HG02610 (cell line): Measurements from ENCODE around the gene EGFL8.
"Not testable (repeated sequence)": the region's sequence is repeated elsewhere in the genome, so short reads cannot be mapped to it uniquely, and the experiment has no call there.

Experiments
- ATAC-seq: cut with Tn5 transposase; IDR thresholded peaks from one replicate; pipeline ENCODE4 v1.9.1; 2021; ENCODE audit warnings: mild to moderate bottlenecking, moderate library complexity; ENCODE audit not compliant: unreplicated experiment

The EGFL8 gene

DNA sequence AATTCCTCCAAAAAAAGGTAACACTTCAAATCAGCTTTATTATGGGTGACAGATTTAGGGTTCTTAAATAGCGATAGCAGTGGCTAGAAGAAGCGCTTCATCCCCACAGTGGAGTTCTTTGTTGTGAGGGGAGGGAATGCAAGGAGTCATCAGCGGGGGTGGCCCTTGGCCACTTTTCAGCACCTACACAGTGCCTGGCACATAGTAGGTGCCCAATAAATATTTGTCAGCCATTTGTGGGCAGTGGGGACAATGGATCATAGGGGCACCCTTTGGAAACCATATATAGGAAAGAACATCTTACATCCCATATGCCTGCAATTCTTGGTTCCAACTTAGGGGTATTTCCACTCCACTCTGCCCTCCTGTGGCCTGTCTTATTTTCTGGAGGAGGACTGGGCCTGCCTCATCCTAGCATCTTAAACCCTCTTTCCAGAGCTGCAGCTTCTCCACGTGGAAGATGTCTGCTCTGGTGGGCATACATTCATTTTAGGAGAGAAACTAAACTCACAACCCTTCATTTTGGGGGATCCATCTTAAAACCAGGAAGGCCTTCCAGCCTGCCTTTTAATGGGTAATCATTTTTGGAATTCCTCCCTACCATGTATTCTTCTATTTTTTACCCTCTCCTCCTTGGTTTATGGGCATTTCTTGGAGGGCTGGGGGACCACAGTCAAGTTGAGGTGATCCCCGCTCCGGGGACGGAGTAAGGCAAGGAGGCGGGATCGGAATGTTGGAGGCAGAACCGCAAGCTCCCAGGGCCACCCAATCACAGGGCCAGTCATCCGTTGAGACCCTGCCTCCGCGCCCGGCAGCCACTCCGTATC, 30.6 kb downstream of the EGFL8 start:
- no peak for ATAC-seq

DNA sequence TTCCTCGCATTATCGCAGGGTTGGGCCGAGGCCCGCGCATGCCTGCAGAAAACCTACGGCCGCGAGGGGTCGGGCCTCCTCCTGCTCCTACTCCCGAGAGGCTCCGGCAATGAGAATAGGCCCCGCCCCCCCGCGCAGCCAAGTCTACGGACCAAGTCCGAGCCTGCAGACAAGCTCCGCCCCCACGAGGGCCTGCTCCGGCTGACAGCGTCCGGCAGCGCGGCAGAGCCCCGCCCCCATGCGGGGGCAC, 31.2 kb downstream of the EGFL8 start:
- ATAC-seq, result peak; percentile 74

DNA sequence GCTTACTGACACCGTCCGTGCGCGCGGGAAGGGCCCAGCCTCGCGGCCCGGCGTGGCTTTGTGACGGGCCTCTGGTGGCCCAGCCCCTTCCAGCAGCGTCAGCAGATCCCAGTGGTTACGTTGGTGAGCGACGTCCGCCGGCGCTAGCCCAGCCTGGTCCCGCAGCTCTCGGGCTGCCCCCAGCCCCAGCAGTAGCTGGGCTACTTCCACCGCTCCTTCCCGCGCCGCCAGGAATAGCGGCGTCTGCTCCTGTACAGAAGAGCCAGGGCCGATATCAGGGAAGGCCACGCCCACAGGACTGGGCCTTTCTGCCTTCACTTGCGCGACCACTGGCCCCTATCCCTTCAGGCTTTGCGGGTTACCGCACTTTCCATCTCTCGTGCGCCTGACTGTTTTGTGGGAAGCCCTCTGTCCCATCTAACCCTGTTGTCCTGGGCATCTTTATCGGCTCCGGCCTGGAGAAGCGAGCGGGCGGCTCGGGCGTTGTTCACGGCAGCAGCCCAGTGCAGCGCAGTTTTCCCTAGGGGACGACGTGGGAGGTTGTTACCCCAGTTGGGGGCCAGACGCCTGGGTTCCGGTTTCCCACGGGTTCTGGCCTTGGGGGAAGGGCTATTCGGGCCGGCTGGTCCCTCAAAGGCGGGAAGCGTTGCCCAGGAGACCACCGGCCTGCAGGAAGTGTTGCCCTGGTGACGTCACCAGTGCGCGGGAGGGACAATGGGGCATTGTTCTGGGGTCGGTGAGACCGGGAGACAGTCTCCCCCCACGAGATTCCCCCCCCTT, 31.7 kb downstream of the EGFL8 start:
- ATAC-seq, result peak; percentile 76

DNA sequence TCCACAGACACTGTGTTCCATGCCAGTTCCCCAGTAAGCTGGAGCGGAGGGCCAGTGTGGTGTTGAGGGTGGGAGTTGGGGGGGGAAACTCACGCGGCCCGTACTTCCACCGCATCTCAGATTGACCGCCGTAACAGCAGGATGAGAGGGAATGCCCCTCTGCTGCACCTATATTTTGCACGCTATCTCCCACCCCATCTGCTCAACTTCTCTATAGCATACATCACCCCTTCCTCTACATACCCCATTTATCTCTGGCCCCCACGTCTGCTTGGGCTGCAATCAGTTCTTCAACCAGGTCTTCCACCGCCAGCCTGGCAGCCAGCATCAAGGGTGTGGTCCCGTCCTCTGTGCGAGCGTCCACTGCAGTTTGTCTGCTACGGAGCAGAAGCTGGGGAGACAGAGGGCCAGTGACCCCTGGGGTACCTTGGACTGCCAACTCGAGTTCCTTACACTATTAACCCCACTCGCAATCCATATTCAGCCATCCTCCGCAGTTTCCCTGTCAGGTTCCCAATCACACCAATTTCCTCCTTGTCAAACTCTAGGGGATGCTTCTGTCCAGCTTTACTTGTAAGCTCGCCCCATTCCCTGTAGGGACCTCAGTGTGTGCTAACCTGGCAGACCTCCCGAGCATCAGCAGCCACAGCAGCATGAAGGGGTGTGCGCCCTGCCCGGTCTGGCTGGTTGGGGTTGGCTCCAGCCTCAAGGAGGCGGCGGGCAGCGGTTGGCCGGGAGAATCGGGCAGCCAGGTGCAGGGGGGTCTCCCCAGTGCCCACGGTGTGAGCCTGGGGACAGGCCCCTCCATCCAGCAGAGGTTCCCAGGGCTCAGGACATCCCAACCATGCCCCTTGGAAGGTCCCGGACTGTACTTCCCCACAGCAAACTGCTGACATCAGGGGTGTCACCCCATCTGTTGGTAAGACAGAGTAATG, 32.6 kb downstream of the EGFL8 start:
- ATAC-seq, result no peak

- ATAC-seq, result no peak
Measured at GRCh38 chr6:32198345-32198696, 33.9 kb downstream of the EGFL8 start.

- no peak for ATAC-seq
Measured at GRCh38 chr6:32198866-32199265, 34.5 kb downstream of the EGFL8 start.

DNA sequence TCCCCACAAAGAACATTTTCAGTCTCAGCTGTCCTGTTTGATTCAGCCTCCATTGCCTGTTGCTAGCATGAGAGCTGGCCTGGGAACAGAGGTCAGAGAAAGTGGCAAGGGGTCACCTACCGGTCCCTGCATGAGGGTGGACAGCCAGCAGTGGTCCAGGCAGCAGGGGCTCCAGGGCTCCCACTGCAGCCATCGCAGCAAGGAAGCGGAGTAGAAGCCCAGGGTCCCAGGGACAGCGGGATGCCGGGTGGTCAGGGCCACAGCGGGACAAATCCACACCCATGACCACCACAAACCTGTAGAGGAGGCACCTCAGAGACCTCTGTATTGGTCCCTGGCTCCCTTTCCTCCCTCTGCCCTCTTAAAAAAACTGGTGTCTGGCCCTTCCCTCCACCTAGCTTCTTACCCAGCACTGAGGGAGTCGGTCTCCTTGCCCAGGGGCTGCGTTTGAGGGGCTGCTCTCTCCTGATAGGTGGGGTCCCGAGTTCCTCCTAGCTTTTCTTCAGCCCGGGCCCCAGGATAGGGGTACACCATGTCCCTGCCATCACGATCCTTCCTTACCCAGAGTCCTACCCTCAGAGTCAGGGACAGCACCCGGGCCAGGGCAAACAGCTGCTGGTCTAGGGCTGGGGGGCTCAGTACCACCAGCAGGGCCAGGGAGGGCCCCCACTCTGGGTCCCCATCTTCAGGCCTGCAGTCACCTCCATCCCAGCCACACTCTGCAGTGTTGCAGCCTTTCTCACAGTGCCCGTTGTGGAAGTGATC, 36.5 kb downstream of the EGFL8 start:
- ATAC-seq, result no peak

DNA sequence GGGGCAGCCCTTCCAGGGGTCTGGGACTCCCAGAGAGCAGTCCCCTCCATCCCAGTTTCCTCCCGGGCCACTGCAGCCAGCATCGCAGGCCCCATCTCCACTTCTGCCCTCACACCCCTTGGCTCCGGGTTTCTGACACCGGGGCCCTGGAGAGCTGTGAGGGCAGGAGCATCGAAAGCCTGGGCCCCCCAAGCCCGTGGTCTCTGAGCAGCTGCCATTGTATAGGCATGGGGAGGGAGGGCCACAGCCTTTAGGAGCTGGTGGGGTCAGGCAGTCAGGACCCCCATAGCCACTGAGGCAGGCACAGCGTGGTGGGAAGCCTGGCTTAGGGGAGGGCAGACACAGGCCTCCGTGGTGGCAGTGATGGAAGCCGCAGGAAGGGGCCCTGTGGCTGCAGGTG, 37.8 kb downstream of the EGFL8 start:
- ATAC-seq, result no peak

- ATAC-seq, result no peak
Measured at GRCh38 chr6:32203426-32204267, 39.3 kb downstream of the EGFL8 start.

DNA sequence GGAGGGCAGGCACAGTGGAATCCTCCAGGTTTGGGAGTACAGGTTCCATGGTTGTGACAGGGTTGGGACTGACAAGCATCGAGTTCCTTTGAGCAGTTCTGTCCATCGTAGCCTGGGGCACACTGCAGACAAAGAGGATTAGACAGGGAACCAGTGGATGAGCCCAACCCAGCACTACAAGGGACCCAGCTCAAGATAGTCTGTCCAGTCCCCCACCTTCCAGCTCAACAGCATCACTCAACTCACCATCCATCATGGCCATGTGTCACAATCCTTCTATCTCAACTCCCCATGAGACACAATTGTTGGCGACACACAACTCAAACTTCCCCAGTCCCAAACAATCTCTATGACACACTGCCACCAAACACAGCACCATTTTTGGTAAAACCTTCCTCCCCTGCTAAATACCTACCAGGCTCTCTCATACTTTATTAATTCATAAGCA, 39.9 kb downstream of the EGFL8 start:
- ATAC-seq, result no peak

DNA sequence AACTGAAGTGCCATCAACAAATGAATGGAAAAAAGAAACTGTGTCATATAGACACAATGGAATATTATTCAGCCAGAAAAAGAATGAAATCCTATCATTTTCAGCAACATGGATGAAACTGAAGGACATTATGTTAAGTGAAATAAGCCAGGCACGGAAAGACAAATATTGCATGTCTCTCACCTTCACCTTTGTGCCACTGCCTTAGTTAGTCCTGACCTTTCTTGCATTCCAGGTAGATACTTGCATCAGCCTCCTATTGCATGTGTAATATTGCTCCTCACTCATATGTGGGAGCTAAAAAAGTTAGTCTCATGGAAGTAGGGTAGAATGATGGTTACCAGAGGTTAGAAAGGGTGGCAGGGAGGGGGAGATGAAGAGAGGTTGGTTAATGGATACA, 44.6 kb downstream of the EGFL8 start:
- ATAC-seq, result no peak

DNA sequence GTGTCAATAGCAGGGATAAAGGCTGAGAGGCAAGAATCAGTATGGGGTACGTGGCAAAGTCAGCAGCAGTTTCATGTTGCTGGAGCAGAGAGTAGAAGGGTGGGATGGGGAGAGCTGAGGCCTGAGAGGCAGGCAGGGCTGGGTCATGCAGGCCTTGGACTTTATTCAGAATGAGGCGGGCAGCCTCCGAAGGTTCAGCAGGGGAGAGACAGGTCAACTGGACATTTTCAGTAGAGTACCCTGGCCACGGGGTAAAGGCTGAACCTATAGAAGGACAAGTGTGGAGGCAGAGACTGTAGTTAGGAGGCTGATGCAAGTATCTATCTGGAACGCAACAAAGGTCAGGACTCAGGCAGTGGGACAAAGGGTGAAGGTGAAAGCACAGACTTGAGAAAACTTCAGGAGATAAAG, 45.8 kb downstream of the EGFL8 start:
- ATAC-seq, result no peak

DNA sequence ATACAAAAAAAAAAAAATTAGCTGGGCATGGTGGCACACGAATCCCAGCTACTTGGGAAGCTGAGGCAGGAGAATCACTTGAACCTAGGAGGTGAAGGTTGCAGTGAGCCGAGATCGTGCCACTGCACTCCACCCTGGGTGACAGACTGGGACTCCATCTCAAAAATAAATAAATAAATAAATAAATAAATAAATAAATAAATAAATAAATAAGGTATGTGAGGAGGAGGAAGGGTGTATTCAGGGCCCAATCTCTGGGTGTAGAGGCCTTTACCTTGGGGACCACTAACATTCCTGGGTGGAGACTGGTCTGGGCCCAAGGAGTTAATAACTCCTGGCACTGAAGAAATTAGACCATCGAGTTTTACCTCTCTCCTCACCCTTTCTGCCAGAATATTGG, 47.0 kb downstream of the EGFL8 start:
- ATAC-seq, result not testable (repeated sequence)

DNA sequence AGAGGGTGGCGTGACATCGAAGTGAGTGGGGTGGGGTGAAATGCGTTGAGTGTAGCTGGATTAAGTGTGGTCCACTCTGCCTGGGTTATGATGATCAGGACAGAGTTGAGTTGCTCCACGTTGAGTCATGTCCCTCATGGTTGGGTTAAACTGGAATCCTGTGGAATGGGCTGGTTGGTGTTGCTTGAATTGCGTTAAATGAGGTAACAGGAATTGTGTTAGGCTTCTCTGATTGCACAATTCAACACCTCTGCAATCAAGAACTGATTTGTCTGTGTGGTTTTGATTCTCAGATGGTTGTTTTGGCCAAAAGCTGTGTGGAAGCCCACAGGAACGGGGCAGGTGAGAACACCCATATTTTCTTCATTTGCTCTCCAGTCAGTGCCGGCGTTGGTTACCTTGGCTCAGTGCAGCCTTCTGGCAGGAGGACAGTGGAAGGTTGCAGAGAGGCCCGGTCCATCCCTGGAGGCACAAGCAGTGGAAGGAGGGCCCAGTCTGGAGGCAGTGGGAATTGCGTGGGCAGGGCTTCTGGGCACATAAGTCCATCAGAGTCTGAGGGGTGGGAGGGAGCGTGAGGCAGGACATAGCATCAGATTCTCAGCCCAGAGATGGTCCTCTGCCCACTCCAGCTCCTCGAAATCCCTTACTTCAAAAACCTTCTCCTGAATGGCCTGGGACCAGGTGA, 47.8 kb downstream of the EGFL8 start:
- ATAC-seq, result no peak

DNA sequence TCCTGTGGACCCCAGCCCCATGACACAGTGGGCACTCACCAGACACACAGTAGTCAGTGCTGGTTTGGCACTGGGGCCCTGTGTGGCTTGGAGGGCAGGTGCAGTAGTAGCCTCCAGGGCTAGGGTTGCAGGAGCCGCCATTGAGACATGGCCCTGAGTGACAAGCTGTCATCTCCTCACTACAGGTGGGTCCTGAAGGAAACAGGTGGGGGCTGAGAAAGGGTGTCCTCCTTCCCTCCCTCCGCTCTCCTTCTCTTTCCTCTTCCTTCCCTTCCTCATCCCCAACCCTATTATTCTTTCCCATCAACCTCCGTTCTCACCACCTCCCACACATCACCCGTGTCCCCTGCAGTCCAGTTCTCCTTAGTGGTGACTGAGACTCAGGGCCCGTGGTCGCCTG, 49.3 kb downstream of the EGFL8 start:
- no peak for ATAC-seq

GRCh38 chr6:32214126-32214525, 49.7 kb downstream of the EGFL8 start:
- ATAC-seq, result no peak

DNA sequence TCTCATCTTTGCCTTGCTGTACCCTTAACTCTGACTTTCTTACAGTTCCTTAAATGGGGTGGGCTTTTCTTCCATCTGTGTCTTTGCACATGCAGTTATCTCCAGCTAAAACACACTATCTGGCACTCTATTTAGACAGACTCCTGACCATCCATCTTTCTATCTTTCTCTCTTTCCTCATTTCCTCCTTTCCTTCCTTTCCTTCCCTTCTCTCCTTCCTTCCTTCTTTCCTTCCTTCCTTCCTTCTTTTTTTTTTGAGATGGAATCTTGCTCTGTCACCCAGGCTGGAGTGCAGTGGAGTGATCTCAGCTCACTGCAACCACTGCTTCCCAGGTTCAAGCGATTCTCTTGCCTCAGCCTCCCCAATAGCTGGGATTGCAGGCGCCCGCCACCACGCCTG, 51.2 kb downstream of the EGFL8 start:
- no peak for ATAC-seq

DNA sequence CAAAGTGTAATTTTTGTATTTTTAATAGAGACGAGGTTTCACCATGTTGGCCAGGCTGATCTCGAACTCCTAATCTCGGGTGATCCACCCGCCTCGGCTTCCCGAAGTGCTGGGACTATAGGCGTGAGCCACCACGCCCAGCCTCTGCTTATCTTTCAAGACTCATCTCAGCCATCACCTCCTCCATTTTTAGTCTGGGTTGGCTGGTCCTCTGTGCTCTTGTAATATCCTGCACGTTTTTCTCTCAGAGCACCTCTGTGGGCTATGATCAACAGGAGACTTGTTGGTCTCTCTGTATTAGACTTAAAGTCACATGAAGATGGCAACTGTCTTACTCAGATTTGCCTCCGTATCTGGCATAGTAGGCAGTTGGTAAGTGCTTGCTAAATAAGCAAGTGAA, 51.9 kb downstream of the EGFL8 start:
- no peak for ATAC-seq

DNA sequence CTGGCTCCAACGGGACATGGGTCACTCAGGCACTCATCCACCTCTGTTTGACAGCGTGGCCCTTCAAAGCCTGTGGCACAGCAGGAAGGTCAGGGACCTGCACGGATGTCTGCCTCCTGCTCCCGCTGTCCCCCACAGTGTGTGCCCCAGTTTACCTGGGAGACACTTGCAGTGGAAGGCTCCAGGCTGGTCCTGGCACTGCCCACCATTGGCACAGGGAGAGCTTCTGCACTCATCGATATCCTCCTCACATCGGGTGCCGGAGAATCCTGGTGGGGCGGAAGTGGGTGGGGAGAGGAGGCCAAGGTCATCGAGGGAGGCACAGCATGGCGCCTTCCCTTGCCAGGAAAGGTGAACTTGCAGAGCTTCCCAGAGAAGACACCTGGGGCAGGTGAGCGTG, 52.6 kb downstream of the EGFL8 start:
- no peak for ATAC-seq
